ENCODE data around the gene BAZ1B. TPM values are rescaled to one million over a fixed set of nuclear protein-coding genes. Genes with fewer than 3 reads are reported as not detected.

Gene BAZ1B
- total and polyA plus RNA-seq, 2 of the 4 experiments (the other 2 are of a cell fraction) = 20.2 to 45.0 TPM

DNA sequence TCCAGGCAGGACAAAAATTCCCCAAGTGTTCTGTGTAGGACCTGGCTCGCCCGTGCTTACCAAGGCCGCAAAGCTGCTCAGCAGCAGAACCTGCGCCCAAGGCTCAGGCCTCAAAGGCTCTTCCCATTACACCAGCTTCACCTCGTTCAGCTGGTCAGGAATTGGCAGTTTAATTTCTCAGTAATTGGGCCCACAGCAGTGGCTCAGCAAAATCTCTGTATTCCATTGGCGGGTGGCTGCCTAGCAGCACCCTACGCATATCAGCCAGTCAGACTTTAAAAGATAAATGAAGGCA is 82.7 kb downstream of the BAZ1B start:
- H2BK120ac ChIP-seq (ENCODE audit: low read depth, low read length) = no peak overlapping the region
- no peak overlapping the region for H3K9ac ChIP-seq (ENCODE audit: low read depth, low read length)
- no peaks in the 10 kb centered on the region; the same call in 1 of the 2 replicates for H4K20me1 ChIP-seq (ENCODE audit: insufficient read depth, low read length)
- H3K9me3 ChIP-seq (ENCODE audit: control insufficient read depth, insufficient read depth, low read length) = no peaks in the 10 kb centered on the region
- intact Hi-C loops (cut with micrococcal nuclease) = no loop called here
- DNase-seq (no peak), ATAC-seq (ENCODE audit: low read depth) (no peak)
- CTCF ChIA-PET = no interaction called here
- H2BK5ac ChIP-seq (ENCODE audit: low read depth, low read length, poor library complexity, severe bottlenecking) = no peak overlapping the region
- peak overlapping the region; percentile 70 for H2AK9ac ChIP-seq (replicated peaks; ENCODE audit: low read depth, low read length, poor library complexity)
- H2AFZ ChIP-seq (replicated peaks; ENCODE audit: low read length, poor library complexity) = no peak overlapping the region
- H3K79me1 ChIP-seq (ENCODE audit: low read depth in 1 of 2, low read length in 2 of 2) = peaks cover 13 to 27% of the 10 kb centered on the region in 2 experiments
- no peak overlapping the region for H3K4me2 ChIP-seq (ENCODE audit: low read depth, low read length)
- H3K4me3 ChIP-seq (ENCODE audit: insufficient read depth, low read depth, low read length) = no peak overlapping the region
- H4K91ac ChIP-seq (ENCODE audit: insufficient read depth, low read depth, low read length) = no peak overlapping the region
- H2BK15ac ChIP-seq (ENCODE audit: low read depth, low read length) = no peak overlapping the region
- H2BK20ac ChIP-seq (ENCODE audit: low read depth, low read length) = no peak overlapping the region
- no peak overlapping the region for H3K23ac ChIP-seq (ENCODE audit: low read depth, low read length)
- no peaks in the 10 kb centered on the region for H3K27me3 ChIP-seq (ENCODE audit: control insufficient read depth, insufficient read depth, low read length)
- 0 out of 2 replicates have a peak, but pooled peaks cover 6% of the 10 kb centered on the region for H3K9me1 ChIP-seq (ENCODE audit: insufficient read depth, low read length)
- peaks cover 3% of the 10 kb centered on the region; the same call in 1 of the 2 replicates for H3K4me1 ChIP-seq (ENCODE audit: control insufficient read depth, insufficient read depth, low read length)
- H4K8ac ChIP-seq (ENCODE audit: low read depth in 2 of 2, low read length in 2 of 2) = no peak overlapping the region
- H3K56ac ChIP-seq (ENCODE audit: extremely low read depth, insufficient read depth, low read length) = no peak overlapping the region
- WGBS, 2 experiments (ENCODE audit: extremely low coverage in 2 of 2, insufficient read length in 1 of 2) = 84% methylated on average over 5 of the region's 7 CpGs; no CpG with 5 or more reads in 1 of the 2 experiments
- no peak for TF ChIP-seq MAFK (IDR thresholded peaks at IDR 0.05; ENCODE audit: low read depth, low read length)
- no peak overlapping the region for H2AK5ac ChIP-seq (ENCODE audit: low read depth, low read length)
- no TSS peak for BruUV-seq (replicated peaks)
- POLR2A ChIA-PET (ENCODE audit: unreplicated experiment) = no interaction called here
- H3K36me3 ChIP-seq (ENCODE audit: control insufficient read depth, insufficient read depth, low read length) = peaks cover 44% of the 10 kb centered on the region
- no peak overlapping the region for H4K5ac ChIP-seq (ENCODE audit: low read depth, low read length)
- no peak overlapping the region for H3K14ac ChIP-seq (replicated peaks; ENCODE audit: low read depth, low read length)
- H3K4ac ChIP-seq (ENCODE audit: low read depth, low read length) = no peak overlapping the region
- in situ Hi-C loops (cut with MboI; ENCODE audit: low sequenced_read_pairs) = loop anchor here (5.0 kb wide), 1 partner anchor 97 kb away; no protein-coding TSS in a partner anchor
- H3K27ac ChIP-seq (ENCODE audit: insufficient read depth, low read length) = no peak overlapping the region
- H3K18ac ChIP-seq (ENCODE audit: low read depth, low read length) = no peak overlapping the region
- dilution Hi-C loops (cut with HindIII; ENCODE audit: low sequenced_read_pairs, unreplicated experiment) = no loop called here
